Skeletal muscle tissue (tissue), 4 donors: ENCODE measurements around the gene DOCK4. TPM values are rescaled to one million over a fixed set of nuclear protein-coding genes. Genes with fewer than 3 reads are reported as not detected.

Source experiments
- H3K27ac ChIP-seq: one replicate; pipeline ENCODE4 v1.7.0; 2013; ENCODE audit warnings: mild to moderate bottlenecking, low read depth, low read length, inconsistent platforms
- H3K27me3 ChIP-seq, 3 donors: one replicate each; pipeline ENCODE4 v1.7.0; 2013; ENCODE audit warnings: low read length in 3 of 3; ENCODE audit not compliant: control insufficient read depth in 3 of 3, insufficient read depth in 3 of 3
- H3K36me3 ChIP-seq, 3 donors: one replicate each; pipeline ENCODE4 v1.7.0; 2013; ENCODE audit warnings: low read length in 3 of 3; ENCODE audit not compliant: control insufficient read depth in 3 of 3, insufficient read depth in 3 of 3
- H3K4me1 ChIP-seq, 3 donors: one replicate each; pipeline ENCODE4 v1.7.0; 2013; ENCODE audit warnings: low read length in 3 of 3, mild to moderate bottlenecking in 3 of 3; ENCODE audit not compliant: control insufficient read depth in 3 of 3, insufficient read depth in 3 of 3
- H3K4me3 ChIP-seq, 3 donors: one replicate each; pipeline ENCODE4 v1.7.0; 2013; ENCODE audit warnings: low read length in 3 of 3
- H3K9ac ChIP-seq, 3 donors: one replicate each; pipeline ENCODE4 v1.7.0; 2013; ENCODE audit warnings: low read length in 3 of 3, mild to moderate bottlenecking in 3 of 3, moderate library complexity in 2 of 3, low read depth in 1 of 3
- H3K9me3 ChIP-seq, 3 donors: one replicate each; pipeline ENCODE4 v1.7.0; 2013; ENCODE audit warnings: low read length in 3 of 3; ENCODE audit not compliant: control insufficient read depth in 3 of 3
- total RNA-seq: library from RNA; depleted of rRNA; stranded (reverse); fragments of >200 nt; gene quantifications from one replicate; pipeline ENCODE4 v1.2.3, GENCODE V29; 2014
- donor health status: Osteomylitis.

Gene DOCK4
- total RNA-seq, 1 donor from 2014 or later, result 24.5 TPM

DNA sequence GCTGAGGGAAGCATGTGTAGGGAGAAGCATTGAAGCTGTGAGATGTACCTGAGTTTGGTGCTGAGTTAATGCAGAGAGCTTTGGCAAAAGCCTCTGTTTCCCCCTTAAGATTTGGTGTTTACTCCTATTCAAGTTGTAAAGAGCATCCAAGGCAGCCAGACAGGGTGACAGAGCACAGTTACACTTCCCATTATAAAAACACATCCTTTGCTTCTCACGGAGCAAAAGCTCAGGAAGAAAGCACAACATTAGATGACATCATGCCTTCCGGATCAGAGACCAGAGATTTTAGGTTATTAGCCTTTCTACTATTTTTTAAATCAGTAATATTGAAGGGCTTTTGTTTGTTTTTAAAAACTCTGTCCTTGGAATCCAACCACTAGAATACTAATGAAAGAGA lies 182.9 kb downstream of the DOCK4 start:
- H3K27ac ChIP-seq, result no peak overlapping the region
- H3K9ac ChIP-seq, result no peak overlapping the region

GRCh38 chr7:112022128-112022527 lies 184.1 kb downstream of the DOCK4 start:
- H3K36me3 ChIP-seq, result no peaks in the 10 kb centered on the region
- peaks cover 0 to 2% (median 0%) of the 10 kb centered on the region in 3 donors for H3K4me1 ChIP-seq
- no peak overlapping the region for H3K27ac ChIP-seq
- no peak overlapping the region for H3K4me3 ChIP-seq
- H3K27me3 ChIP-seq, result no peaks in the 10 kb centered on the region
- H3K9me3 ChIP-seq, result no peaks in the 10 kb centered on the region
- no peak overlapping the region for H3K9ac ChIP-seq

More for the DNA sequence above, 182.9 kb downstream of the DOCK4 start:
- peaks cover 0 to 2% (median 0%) of the 10 kb centered on the region in 3 donors for H3K4me1 ChIP-seq
- no peaks in the 10 kb centered on the region for H3K9me3 ChIP-seq
- no peaks in the 10 kb centered on the region for H3K27me3 ChIP-seq
- H3K4me3 ChIP-seq, result no peak overlapping the region
- no peaks in the 10 kb centered on the region for H3K36me3 ChIP-seq

- no peaks in the 10 kb centered on the region for H3K9me3 ChIP-seq
These were observed 184.7 kb downstream of the DOCK4 start for GRCh38 chr7:112021379-112022044.

GRCh38 chr7:112020800-112021199 lies 185.4 kb downstream of the DOCK4 start:
- Histone ChIP-seq H3K4me1 (peaks cover 0 to 2% (median 0%) of the 10 kb centered on the region in 3 donors), H3K4me3 (no peak overlapping the region), H3K9ac (no peak overlapping the region), H3K9me3 (no peaks in the 10 kb centered on the region), H3K36me3 (no peaks in the 10 kb centered on the region), H3K27me3 (no peaks in the 10 kb centered on the region), H3K27ac (no peak overlapping the region)

More at GRCh38 chr7:112021379-112022044, 184.7 kb downstream of the DOCK4 start:
- Histone ChIP-seq H3K9ac (no peak overlapping the region), H3K27ac (no peak overlapping the region), H3K4me3 (no peak overlapping the region), H3K4me1 (peaks cover 0 to 2% (median 0%) of the 10 kb centered on the region in 3 donors), H3K27me3 (no peaks in the 10 kb centered on the region), H3K36me3 (no peaks in the 10 kb centered on the region)

- no peaks in the 10 kb centered on the region for H3K36me3 ChIP-seq
- H3K4me3 ChIP-seq, result no peak overlapping the region
- peak overlapping the region in 1 of 3 donors; percentile 28 for H3K9ac ChIP-seq
- H3K9me3 ChIP-seq, result no peaks in the 10 kb centered on the region
- peaks cover 0 to 2% (median 0%) of the 10 kb centered on the region in 3 donors for H3K4me1 ChIP-seq
- no peaks in the 10 kb centered on the region for H3K27me3 ChIP-seq
- no peak overlapping the region for H3K27ac ChIP-seq
These were observed 186.3 kb downstream of the DOCK4 start for GRCh38 chr7:112019932-112020331.

DNA sequence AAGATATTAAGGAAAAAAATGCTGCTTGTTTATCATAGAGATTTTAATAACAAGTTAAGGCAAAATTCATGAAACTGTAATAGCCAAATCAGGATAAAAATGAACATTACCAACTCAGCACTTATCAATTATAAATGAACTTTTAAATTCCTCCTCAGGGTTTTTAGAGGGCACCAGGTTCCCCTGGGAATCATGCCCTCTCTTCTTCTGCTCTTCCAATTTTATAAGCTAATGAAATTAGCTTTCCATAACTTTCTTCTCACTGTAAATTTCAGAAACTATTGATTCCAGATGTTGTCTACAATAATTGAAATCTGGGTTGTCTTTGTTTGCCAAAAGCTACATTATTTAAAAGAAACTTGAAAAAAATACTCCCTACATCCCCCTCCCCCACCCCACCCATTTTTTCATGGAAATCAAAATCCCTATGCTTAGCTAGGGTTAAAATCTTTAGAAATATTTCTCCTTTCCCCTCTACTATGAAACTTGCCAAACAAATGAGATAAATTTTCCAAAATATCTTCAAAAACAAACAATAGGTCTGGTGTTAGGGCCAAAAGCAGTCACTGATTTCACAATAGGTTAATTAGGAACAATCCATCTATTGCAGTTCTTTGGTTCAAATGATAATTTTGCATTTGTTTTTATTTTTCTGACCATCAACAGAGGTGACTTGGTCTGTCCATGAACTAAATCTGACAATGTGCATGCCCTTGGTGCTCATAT lies 187.7 kb downstream of the DOCK4 start:
- Histone ChIP-seq H3K4me1 (peaks cover 0 to 2% (median 0%) of the 10 kb centered on the region in 3 donors), H3K9me3 (no peaks in the 10 kb centered on the region), H3K27ac (no peak overlapping the region)

DNA sequence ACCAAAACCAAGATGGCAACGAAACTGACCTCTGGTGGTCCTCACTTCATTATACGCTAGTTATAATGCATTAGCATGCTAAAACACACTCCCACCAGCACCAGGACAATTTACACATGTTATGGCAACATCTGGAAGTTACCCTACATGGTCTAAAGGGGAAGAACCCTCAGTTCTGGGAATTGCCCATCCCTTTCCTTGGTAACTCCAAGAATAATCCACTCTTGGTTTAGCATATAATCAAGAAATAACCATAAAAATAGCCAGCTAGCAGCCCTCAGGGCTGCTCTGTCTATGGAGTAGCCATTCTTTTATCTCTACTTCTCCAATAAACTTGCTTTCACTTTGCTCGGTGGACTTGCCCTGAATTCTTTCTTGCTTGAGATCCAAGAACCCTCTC lies 191.1 kb downstream of the DOCK4 start:
- Histone ChIP-seq H3K9me3 (no peaks in the 10 kb centered on the region), H3K9ac (no peak overlapping the region), H3K4me1 (peaks cover 0 to 4% (median 0%) of the 10 kb centered on the region in 3 donors), H3K27me3 (no peaks in the 10 kb centered on the region), H3K27ac (no peak overlapping the region), H3K4me3 (no peak overlapping the region), H3K36me3 (no peaks in the 10 kb centered on the region)

More for the DNA sequence above, 187.7 kb downstream of the DOCK4 start:
- no peak overlapping the region for H3K4me3 ChIP-seq
- no peak overlapping the region for H3K9ac ChIP-seq
- no peaks in the 10 kb centered on the region for H3K27me3 ChIP-seq
- no peaks in the 10 kb centered on the region for H3K36me3 ChIP-seq

- Histone ChIP-seq H3K27me3 (no peaks in the 10 kb centered on the region), H3K9me3 (no peaks in the 10 kb centered on the region), H3K36me3 (no peaks in the 10 kb centered on the region), H3K4me3 (no peak overlapping the region), H3K27ac (no peak overlapping the region), H3K9ac (no peak overlapping the region), H3K4me1 (peaks cover 0 to 4% (median 0%) of the 10 kb centered on the region in 3 donors)
These were observed 191.9 kb downstream of the DOCK4 start for GRCh38 chr7:112014347-112014746.

DNA sequence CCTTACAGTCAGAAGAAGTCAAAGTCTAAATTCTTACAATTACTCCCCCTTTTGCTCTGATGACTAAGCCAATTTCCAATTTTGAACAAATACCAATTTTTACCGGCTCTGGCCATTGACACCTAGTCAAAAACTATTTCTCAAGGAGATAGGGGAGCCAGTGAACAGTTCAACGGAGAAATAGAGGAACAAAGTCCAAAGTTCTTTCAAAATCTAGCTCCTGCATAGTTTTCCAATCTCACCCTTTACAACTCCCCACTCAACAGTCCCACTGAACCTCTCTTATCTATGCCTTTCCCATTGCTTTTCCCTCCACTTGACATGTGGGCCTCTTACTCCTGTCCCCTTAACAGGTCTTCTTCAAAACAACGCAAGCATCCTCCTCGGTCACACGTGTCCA lies 192.9 kb downstream of the DOCK4 start:
- Histone ChIP-seq H3K27ac (no peak overlapping the region), H3K36me3 (no peaks in the 10 kb centered on the region), H3K4me3 (no peak overlapping the region), H3K27me3 (no peaks in the 10 kb centered on the region), H3K9me3 (no peaks in the 10 kb centered on the region), H3K9ac (no peak overlapping the region), H3K4me1 (peaks cover 0 to 4% (median 0%) of the 10 kb centered on the region in 3 donors)

GRCh38 chr7:112012242-112012641 lies 194.0 kb downstream of the DOCK4 start:
- no peaks in the 10 kb centered on the region for H3K9me3 ChIP-seq
- no peak overlapping the region for H3K9ac ChIP-seq
- no peak overlapping the region for H3K27ac ChIP-seq
- H3K4me1 ChIP-seq, result peaks cover 0 to 4% (median 0%) of the 10 kb centered on the region in 3 donors
- no peak overlapping the region for H3K4me3 ChIP-seq
- H3K36me3 ChIP-seq, result no peaks in the 10 kb centered on the region
- H3K27me3 ChIP-seq, result no peaks in the 10 kb centered on the region
